GM12875 (cell line): ENCODE results near the gene PA2G4.

ENCODE experiments used
- H3K4me3 ChIP-seq: one replicate; pipeline ENCODE4 v1.5.1; 2011; ENCODE audit warnings: low read depth, low read length, control low read depth
- TF ChIP-seq, protein P1 (sequence below): IDR thresholded peaks from 2 replicates; pipeline ENCODE4 v1.5.1; 2011; ENCODE audit warnings: low read depth, mild to moderate bottlenecking, control low read depth, inconsistent platforms, low read length, moderate library complexity, borderline replicate concordance; ENCODE audit not compliant: insufficient read depth

The PA2G4 gene

DNA sequence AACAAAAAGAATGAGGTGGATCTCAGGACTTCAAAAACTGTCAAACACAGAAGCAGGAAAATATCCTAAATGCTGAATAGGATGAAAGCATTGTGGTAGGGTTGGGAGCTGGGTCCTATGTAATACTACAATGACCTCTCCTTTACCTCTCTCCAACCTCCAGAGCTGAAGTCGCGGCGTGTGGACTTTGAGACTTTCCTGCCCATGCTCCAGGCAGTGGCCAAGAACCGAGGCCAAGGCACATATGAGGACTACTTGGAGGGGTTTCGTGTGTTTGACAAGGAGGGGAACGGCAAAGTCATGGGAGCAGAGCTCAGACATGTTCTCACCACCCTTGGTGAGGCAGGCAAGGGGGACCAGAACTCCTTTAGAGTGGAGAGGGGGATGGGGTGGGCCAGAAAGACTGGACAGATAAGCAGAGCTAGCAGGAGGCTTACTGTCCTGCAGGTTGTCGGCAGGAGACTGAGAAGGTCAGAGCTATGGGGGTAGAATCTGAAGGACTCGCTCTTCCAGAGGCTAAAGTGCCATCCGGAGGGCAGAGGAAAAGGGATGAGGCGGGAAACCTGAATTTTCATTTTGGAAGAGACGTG lies 51.0 kb downstream of the PA2G4 start:
- no peak overlapping the region for H3K4me3 ChIP-seq
- TF ChIP-seq, protein P1, sequence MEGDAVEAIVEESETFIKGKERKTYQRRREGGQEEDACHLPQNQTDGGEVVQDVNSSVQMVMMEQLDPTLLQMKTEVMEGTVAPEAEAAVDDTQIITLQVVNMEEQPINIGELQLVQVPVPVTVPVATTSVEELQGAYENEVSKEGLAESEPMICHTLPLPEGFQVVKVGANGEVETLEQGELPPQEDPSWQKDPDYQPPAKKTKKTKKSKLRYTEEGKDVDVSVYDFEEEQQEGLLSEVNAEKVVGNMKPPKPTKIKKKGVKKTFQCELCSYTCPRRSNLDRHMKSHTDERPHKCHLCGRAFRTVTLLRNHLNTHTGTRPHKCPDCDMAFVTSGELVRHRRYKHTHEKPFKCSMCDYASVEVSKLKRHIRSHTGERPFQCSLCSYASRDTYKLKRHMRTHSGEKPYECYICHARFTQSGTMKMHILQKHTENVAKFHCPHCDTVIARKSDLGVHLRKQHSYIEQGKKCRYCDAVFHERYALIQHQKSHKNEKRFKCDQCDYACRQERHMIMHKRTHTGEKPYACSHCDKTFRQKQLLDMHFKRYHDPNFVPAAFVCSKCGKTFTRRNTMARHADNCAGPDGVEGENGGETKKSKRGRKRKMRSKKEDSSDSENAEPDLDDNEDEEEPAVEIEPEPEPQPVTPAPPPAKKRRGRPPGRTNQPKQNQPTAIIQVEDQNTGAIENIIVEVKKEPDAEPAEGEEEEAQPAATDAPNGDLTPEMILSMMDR = no peak

DNA sequence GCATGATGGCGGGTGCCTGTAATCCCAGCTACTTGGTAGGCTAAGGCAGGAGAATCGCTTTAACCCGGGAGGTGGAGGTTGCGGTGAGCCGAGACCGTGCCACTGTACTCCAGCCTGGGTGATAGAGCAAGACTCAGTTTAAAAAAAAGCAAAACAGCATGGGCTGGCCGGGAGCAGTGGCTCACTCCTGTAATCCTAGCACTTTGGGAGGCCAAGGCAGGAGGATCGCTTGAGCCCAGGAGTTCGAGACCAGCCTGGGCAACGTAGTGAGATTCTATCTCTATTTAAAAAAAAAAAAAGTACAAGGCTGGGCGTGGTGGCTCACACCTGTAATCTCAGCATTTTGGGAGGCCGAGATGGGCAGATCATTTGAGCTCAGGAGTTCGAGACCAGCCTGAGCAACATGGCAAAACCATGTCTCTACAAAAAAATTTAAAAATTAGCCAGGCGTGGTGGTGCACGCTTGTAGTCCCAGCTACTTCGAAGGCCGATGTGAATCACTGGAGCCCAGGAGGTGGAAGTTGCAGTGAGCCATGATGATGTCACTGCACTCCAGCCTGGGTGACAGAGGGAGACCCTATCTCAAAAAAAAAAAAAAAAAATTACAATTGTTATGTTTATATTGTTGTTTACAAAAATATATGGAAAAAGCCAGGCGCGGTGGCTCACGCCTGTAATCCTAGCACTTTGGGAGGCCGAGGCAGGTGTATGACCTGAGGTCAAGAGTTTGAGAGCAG lies 52.3 kb downstream of the PA2G4 start:
- H3K4me3 ChIP-seq = peak overlapping the region; percentile 54

DNA sequence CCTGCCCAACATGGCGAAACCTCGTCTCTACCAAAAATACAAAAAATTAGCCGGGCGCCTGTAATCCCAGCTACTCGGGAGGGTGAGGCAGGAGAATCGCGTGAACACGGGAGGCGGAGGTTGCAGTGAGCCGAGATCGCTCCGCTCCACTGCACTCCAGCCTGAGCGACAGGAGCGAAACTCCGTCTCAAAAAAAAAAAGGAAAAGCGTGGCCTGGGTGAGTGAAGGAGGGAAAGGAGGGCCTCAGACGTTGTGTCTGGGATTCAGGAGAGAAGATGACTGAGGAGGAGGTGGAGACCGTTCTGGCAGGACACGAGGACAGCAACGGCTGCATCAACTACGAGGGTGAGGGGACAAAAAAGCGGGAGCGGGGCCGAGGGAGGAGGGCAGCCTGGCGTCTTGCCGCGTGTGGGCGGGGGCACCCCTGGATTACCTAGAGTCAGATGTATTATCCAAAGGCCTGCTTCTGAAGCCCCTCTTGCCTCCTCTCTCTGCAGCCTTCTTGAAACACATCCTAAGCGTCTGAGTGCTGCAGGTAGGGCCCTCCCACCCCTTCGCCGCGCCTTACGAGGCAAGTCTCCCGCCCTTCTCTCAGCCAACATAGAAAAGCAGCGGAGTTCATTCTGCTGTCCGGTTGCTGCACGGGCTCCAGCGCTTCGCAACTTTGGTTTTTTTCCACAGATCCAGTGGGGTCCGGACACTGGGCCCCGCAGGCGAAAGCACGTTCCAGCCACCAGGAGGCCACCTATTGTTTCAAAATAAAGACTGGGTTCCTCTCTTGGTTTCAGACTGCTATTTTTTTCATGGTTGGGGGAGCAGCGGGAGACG lies 53.1 kb downstream of the PA2G4 start:
- H3K4me3 ChIP-seq = peak overlapping the region; percentile 54
- TF ChIP-seq, protein P1 = peak; percentile 70

DNA sequence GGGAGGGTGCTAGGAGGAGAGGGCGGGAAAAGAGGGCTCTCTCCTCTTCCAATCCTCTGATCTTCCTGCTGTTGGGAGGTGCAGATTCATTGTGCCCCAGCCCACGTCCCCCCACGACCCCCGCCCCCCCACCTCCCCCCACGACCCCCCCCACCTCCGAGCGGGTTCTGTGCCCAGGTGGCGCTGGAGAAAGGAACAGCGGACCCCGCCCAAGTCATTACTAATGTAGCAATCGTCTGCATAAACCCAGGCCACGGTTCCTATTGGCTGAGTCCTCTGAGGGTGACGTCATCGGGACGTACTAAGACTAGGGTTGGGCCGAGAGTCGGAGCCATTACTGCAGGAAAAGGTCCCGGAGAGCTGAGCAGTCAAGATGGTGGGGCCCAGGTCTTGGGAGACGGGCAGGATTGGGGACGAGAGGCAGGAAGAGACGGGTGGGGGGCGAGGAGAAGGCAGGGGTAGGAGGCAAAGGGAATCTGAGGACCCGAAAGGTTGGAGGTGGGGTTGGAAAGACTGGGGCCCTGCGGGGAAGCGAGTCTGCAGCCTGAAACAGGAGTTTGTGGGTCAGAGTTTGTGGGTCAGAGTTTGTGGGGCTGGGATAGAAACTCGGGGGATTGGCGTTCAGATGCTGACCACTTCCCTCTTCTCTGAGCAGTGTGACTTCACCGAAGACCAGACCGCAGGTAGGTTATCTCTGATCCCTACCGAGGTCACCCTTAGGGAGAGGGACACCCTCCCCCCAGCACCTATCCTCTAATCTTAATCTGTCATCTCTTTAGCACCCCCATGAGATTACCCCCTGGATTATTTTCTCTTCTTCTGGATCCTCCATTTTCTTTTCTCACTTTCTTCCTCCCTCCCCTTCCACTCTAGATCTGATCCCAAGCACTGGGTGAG lies 53.9 kb downstream of the PA2G4 start, which contains the start of gene MYL6:
MYL6 (plus strand) TSS at position 331 of the 897 bp plus-strand sequence; CDS start at position 374, 43 bp downstream.
- TF ChIP-seq, protein P1 = no peak
- peak within 1 kb of the TSS; percentile 78 for H3K4me3 ChIP-seq

DNA sequence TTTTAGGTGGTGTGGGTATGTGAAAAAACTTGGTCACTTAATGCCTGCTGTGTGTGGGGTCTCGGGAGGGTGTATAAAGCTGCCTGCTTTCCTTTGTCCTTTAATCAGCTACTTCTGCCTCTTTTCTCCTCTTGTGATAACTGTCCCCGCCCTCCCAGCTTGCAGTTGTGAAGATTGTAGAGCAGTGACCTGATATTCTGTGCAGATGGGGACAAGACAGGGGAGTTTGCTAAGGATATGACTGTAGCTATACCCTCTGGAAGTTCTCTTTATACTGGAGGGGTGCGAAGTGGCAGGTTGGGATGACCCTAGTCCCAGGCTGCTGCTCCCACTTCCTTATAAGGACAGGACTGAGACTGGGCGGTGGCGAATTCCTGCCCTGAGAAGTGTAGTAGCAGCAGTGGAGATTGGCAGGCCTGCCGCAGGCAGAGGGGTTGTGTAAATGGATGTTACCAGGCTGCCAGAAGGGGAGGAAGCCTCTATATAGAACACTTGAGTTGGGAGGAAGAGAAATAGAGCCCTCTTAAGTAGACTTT lies 54.6 kb downstream of the PA2G4 start:
- TF ChIP-seq, protein P1 = no peak
- peak overlapping the region; percentile 78 for H3K4me3 ChIP-seq

DNA sequence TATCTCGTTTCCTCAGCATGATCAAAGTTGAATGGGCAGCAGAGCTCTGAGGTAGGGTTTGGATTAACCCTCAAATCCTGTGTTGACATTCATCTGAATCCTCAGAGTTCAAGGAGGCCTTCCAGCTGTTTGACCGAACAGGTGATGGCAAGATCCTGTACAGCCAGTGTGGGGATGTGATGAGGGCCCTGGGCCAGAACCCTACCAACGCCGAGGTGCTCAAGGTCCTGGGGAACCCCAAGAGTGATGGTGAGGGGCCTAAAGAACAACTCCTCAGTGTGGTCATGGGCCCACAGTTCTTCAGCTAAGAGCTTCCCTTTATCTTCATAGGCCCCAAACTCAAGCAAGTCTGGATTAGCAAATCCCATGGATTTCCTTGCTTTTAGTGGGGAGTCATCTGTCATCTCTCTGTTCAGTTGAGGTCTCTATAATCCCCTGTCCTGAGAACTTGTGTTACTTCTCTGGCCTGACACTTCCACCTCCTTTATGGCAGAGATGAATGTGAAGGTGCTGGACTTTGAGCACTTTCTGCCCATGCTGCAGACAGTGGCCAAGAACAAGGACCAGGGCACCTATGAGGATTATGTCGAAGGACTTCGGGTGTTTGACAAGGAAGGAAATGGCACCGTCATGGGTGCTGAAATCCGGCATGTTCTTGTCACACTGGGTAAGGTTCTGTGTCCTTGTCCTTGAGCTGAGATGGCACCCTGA lies 55.3 kb downstream of the PA2G4 start:
- TF ChIP-seq, protein P1 = no peak

More for the DNA sequence above, 55.3 kb downstream of the PA2G4 start:
- H3K4me3 ChIP-seq = peak overlapping the region; percentile 78
